Anterior cingulate cortex (tissue), 58 donors: Measurements from ENCODE around the gene CD48.

Experiments used
- DNase-seq, 58 donors: peaks; one replicate each; lab custom pipeline; 2025; lab: John Stamatoyannopoulos, UW

The CD48 gene, protein sequence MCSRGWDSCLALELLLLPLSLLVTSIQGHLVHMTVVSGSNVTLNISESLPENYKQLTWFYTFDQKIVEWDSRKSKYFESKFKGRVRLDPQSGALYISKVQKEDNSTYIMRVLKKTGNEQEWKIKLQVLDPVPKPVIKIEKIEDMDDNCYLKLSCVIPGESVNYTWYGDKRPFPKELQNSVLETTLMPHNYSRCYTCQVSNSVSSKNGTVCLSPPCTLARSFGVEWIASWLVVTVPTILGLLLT

DNA sequence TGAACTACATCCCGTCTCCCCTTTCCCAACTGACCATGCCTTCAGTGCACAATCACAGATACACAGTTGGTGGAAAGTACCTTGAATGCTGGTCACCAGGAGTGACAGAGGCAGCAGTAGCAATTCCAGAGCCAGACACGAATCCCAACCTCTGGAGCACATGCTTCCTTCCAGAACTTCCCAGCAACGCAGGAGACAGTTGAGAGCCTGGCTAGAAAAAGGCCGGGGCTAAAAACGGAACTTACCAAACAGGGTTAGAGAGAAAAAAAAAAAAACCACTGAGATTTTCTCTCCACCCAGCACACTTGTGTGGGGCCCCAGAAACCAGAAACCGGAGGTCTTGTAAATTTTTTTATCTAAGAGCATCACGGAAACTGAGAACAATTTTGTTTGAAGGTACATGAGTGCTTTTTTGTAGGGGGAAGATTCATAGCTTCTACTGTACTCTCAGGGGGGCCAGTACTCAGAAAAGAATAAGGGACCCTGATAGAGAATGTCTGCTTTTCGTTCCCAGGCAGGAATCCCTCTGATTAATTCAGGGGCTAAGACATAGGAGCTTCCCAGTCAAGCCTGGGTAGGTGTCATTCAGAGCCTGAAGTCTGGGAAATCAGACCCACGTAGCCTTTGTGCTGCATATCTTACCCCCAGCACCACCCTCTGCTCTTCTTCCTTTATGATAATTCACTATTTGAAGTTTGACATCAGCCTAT lies at the start of gene CD48:
Gene CD48 (minus strand): TSS at position 221 of the 710 bp plus-strand sequence. CDS start 59 bp downstream, at position 162.
- no peak for DNase-seq

DNA sequence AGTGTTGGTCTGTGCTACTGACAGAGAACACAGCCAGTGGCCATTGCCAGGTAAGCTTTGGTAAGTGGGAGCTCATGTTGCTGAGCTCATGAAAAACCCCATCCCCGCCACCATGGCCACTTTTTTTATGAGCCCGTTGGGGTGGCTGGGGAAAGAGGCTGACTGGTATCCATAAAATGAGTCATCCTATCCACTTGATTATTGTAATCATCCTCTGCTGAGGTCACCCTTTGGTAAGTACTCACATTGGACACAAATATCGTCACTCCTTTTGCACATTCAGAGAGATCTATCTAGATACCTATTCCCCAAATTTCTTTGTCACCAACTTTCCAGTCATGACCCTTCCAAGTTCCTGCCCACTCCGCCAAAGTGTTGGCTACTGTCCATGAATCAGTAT lies 49.4 kb upstream of the CD48 start:
- DNase-seq, result no peak

DNA sequence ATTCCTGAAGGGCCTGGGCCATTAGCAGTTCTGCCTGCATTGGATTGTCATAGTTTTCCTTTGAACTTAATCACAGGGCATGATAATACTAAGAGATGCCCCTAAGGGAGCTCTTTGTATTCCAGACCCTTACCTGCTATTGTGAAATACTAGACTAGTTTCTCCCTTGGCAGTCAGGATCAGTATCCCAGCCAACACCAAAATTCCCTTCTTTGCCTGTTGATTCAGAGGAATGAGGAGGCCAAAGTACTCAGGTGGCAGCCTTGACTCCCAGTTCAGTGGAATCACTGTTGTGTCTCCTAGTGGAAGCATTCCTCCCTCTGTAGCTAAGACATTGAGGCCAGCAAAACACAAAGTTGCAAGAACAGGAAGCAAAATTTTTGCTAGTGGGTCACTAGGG lies 48.1 kb upstream of the CD48 start:
- DNase-seq, result no peak

DNA sequence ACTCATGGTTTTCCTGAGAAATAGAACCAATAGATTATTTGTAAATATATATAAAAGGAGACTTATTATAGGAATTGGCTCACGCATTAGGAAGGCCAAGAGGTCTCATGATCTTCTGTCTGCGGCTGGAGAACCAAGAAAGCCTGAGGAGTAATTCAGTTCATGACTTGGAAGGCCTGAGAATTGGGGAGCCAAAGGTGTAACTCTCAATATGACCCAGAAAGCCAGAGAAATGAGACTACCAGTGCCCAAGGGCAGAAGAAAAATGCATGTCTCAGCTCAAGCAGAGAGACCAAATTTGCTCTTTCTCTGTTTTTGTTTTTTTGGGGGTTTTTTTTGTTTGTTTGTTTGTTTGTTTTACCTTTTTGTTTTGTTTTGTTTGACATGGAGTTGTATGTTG lies 46.9 kb upstream of the CD48 start:
- no peak for DNase-seq

DNA sequence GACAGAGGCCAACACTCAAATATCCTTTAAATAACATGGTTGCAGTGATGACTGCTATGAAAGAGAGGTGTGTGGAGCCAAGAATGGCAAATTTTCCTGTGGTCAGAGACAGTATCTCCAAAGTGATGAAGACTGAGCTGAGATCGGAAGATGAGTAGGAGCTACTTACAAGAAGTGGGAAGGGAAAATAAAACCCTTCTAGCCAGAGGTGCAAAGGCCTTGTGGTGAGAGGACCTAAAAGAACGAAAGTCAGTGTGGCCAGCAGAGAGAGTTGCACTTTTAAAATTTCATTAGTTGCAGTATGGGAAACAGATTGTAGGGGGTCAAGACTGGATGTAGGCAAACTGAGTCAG lies 45.2 kb upstream of the CD48 start:
- DNase-seq, result no peak

DNA sequence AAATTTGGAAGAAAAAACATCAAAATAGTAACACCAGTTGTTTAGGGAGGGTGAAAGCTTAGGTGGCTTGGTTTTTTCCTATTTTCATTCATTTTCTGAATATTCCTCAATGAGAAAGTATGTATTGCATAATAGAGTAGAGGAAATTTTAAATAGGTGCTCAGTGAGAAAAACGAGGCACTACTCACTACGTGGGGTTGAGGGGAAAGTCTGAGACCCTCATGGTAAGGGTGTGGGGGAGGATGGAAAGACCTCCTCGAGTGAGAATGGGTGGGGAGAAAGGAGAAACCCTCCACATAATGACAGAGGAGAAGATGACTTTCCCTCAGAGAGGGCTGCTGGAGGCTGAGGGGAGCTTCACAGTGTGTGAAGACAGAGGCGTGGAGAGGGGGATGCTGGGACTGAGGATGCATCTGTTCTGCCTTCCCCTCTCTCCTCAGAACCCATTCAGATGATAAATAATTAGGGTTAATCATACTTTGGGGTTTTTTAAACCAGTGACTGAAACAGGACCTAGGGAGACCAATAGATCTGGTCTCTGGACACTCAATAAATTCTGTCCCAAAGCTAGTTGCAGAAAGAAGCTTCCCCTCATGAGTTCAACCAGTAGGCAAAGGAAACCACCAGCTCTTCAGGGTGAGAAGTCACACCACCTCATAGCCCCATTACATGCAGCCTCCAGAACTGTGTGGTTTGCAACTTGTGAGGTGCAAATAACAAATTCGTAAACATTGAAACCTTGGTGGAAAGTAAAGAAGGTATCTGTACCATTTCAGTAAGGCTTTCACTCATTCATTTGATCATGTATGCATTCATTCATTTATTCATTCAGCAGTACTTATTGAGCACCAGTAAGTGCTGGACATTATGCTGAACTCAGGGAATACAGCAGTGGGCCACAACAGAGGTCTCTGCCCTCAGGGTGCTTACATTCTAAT lies 44.6 kb upstream of the CD48 start:
- no peak for DNase-seq

DNA sequence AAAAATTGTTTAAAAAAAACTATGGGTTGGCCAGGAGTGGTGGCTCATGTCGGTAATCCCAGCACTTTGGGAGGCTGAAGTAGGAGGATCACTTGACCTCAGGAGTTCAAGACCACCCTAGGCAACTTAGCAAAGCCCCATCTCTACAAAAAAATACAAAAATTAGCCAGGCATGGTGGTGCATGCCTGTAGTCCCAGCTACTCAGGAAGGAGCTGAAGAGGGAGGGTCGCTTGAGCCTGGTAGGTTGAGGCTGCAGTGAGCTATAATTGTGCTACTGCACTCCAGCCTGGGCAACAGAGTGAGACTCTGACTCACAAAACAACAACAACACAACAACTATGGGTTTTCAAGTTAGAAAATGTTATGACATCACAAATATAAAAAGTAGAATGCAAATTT lies 43.8 kb upstream of the CD48 start:
- DNase-seq, result no peak

DNA sequence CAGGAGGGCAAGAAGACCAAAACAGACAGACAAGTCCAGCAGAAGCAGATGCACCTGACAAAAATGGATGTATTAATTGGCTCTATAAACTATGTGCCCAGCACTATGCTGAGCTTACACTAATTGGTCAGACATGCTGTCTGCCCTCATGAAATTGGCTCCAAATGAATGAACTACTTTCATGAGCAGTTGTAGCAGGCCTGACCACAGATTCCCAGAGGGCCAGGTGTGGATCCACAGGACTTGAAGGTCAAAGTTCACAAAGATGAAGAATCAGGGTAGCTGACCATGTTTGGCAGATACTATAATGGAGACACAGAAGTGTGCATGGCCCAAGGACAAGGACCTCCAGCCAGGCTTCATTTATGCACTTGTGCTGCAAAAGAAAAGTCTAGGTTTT lies 42.0 kb upstream of the CD48 start:
- no peak for DNase-seq

DNA sequence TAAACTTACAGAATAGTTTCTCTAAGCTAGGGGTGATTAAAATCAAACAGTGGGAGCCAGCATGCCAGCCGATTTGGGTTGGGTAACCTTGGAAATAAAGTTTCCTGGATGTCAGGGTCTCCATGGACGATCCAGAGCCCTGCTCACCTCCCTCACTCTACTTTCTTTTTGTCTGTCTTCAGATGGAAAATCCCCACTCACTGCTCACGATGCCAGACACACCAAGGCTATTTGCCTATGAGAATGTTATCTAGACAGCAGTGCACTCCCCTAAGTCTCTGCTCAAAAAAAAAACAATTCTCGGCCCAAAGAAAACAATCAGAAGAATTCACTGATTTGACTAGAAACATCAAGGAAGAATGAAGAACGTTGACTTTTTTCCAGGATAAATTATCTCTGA lies 41.3 kb upstream of the CD48 start:
- no peak for DNase-seq

DNA sequence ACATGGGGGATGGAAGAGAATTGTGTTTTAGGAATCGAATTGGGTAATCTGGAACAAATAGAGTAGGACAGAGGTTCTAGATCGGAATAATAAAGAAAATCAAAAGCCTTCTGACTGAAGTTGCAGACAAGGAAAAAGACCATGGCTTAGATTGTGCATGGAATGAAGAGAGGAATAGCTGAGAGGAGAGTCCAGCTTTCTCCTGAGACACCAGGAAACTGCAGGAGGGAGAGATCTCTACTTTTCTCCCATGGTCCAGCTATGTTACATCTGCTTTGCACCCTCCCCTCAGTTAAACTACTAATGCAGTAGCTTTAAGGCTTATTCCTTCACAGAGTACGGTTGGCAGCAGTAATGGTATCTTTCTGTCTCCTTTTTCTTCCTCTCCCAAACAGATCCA lies 40.8 kb upstream of the CD48 start:
- no peak for DNase-seq

DNA sequence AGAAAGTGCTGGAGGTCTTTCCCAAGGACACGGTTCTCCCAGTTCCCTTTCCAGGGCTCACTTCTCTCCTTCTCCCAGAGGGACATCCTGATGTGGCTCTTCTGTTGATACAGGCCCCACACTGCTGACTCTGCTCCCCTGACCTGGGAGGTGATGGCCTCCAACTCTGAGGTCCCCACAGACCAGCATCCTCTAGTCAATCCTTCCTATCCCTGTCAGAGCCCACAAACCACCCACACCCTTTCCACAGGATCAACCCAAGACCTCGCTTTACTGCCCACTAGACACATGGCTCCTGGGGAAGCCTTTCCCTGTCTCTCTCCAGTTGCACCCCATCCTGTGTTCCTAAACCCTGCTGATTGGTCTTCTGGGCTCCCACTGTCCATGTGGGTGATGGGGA lies 39.0 kb upstream of the CD48 start:
- no peak for DNase-seq

DNA sequence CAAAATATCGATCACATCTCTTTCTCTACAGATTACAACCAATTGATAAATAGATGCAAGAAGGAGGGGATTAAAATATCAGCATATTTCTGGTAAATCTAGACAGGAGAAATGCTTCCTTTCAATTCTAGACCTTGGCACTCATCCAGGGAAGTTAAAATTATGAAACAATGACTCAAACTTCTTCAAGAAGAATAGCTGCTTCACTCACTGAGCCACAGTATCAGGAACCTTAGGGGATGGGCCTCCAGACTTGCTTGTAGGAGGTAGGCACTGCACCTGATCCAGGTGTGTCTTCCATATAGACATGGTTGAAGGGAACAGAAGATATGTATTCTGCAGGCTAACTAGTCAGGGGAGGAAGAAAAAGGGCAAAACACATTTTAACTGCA lies 37.3 kb upstream of the CD48 start:
- DNase-seq, result no peak

DNA sequence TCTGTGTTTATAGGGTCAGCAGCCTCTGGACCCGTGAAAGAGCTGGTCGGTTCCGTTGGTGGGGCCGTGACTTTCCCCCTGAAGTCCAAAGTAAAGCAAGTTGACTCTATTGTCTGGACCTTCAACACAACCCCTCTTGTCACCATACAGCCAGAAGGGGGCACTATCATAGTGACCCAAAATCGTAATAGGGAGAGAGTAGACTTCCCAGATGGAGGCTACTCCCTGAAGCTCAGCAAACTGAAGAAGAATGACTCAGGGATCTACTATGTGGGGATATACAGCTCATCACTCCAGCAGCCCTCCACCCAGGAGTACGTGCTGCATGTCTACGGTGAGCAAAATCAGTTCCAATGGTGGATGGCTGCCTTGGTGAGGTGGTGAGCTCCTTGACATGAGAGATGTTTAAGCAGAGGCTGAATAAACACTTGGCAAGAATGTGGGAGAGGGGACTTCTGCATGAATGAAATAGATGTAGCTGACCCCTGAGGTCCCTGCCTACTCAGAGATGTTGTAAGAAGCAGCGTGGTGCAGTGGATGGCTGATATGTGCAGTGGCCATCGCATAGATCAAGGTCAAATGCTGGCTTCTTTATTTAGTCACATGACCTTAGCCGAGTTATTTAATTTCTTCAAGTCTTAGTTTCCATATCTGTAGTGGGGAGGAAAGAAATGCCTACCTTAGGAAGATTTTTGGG lies 36.7 kb upstream of the CD48 start:
- no peak for DNase-seq

DNA sequence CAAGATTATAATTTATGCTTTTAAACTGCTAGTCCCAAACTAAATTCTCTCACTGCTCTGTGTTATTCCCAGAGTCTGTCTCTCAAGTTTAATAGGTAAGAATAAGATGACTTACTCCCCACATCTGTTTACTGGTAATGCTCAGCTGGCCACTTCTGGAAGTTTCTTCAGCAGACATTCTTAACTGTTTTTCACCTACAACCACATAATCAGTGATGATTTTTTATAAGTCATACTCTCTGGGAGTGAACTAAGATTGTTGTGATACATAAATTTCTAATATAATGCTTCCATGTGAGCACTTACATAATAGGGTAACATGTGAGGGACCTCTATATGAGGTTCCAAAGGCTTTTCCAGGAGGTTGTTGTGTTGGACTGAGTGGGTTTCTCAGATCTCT lies 36.1 kb upstream of the CD48 start:
- DNase-seq, result no peak

DNA sequence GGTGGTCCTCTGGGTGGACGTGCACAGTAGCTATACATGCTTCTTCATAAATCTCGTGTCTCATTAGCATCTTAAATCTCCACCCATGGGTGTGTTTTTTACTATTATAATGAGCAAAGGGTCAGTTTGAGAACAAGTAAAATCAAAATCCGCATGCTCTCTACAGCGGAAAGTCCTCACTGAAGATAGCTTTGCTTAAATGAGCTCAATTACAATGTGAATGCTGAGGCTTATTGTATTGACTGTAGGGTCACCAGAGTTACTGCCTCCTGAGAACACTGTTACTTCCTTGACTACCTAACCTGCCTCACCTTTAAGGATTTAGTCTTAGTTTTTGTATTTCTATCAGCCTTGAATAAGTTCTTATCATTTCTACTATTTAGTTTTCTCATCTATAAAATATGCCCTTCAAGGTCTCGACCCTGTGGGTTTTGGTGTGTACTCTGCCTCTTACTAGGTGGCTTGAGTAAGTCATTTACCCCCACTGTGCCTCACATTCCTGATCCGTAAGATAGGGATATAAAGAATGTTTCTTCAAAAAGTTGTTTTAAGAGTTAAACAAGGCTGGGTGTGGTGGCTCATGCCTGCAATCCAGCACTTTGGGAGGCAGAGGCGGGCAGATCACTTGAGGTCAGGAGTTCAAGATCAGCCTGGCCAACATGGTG lies 35.3 kb upstream of the CD48 start:
- no peak for DNase-seq

DNA sequence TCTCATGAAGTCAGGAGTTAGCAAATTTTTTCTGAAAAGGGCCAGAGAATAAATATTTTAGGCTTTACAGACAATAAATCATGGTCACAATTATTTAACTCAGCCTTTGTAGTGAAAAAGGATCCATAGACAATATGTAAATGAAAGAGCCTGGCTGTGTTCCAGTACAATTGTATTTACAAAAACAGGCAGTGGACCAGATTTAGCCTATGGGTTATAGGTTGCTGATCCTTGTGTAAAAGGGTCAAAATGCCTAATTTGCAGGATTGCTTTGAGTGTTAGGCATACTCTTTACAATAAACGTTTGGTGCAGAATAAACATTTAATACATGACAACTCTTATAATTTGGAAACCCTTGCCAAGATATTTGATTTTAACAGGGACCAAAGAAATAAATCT lies 33.9 kb upstream of the CD48 start:
- DNase-seq, result no peak

DNA sequence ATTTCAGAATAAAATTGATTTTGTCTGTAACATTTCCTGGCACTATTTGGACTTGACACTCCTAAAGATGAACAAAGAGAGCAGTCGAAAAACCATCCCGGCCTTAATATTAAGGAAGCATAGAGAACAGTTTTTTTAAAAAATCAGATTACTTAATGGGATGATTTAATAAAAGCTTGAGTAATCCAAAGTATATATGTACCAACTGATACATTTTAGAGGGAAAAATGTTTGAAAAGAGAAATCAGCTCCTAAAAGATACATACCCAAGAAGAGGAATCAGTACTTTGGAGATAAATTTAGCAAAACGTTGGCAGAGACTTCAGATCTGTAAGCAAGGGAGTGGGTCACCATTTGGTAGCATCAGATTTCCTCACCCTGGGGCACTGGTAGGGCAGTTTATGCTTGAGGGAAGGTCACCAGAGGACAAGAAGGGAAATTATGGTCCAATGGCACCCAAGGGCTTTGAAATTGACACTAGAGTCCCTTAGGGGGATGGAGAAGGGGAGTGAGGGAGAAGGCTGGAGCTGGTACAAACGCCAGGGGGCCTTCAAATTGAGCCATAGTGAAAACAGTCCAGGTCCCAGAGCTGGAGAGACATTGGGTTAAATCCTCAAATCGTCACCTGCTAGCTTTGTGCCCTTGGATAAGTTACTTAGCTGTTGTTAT lies 33.4 kb upstream of the CD48 start:
- DNase-seq, result no peak

DNA sequence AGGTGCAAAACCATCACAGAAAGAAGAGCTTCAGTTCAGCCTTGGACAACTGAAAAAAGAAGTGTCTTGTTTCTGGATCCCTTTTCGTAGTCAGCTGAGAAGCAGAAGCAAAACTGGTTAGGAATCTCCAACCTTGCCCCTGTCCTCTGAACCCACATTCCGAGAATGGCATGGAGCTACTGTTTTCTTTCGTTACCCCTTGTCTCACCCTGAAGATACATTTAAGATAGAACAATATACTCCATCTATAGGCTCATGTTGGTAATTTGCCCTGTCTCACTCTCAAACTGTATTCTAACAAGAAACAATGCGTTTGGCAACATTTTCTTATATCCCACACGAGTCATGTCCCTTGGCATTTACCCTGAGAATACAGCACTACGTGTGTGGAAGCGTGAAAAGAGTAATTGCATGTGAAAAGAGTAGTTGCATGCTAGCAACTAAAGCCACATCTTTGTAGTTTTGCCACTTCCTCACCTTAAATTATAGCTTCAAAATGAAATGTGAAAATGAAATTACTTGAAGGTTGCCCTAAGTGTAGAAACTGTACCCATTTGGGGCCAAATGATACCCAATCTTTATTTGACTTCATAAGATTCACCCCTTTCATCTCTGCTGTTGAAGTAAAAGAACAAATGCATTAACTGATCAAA lies 32.7 kb upstream of the CD48 start:
- no peak for DNase-seq

DNA sequence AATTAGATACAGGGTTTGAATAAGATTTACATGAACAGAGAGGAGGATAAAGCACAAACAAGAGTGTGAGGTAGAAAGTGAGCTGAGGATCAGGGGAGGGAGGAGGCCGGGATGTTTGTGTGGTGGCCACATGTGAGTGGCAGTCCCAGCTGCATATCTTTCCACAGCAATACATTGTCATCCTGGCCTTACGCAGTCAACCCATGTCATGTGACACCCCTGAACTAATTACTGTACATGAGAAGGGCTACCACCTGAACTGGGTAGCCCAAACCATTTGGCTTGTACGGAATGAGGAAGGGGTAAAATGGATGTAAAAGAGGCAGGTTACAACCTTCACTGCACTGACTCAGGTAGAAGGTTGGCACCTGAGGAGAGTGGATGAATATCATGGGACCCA lies 31.6 kb upstream of the CD48 start:
- DNase-seq, result no peak
